Germinal center (tissue), 1 donor: Measurements from ENCODE around the gene SOCS1.

ENCODE experiments used
- DNase-seq: peaks from one replicate; pipeline ENCODE4 v3.0.0; 2012; ENCODE audit warnings: mixed read lengths, low spot score

The SOCS1 gene

DNA sequence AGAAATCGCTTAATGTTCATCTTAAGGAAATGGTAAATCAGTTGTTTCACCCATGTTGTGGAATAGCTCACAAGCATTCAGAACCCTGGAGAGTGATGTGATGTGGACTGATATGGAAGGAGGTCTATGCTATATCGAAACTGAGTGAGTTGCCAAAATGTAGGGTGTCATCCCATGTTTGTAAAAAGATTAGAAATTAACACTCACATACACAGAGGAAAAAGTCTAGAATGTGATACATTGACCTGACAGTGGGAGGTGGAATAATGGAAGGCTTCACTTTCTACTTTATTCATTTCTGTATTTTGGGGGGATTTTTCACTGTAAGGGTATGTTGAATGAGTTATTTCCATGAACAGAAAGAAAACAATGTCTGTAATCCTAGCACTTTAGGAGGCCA is 29.8 kb upstream of the SOCS1 start:
- no peak for DNase-seq

DNA sequence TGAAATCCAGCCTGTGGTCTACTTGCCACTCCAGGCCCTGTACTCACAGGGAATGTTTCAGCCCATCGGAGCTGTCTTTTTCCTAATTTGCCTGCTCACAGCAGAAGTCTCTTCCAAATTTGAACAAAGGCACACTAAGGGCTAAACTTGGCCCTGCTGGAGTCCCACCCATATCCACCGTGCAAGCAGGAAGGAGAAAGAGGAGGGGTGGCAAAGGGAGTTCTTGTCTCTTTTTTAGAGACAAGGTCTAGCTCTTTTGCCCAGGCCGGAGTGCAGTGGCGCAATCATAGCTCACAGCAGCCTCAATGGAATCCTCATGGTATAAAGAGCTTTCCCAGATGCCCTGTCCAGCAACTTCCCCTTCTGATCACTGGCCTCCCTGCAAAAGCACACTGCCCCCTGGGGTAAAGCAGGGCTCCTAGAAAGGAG is 27.8 kb upstream of the SOCS1 start:
- no peak for DNase-seq

DNA sequence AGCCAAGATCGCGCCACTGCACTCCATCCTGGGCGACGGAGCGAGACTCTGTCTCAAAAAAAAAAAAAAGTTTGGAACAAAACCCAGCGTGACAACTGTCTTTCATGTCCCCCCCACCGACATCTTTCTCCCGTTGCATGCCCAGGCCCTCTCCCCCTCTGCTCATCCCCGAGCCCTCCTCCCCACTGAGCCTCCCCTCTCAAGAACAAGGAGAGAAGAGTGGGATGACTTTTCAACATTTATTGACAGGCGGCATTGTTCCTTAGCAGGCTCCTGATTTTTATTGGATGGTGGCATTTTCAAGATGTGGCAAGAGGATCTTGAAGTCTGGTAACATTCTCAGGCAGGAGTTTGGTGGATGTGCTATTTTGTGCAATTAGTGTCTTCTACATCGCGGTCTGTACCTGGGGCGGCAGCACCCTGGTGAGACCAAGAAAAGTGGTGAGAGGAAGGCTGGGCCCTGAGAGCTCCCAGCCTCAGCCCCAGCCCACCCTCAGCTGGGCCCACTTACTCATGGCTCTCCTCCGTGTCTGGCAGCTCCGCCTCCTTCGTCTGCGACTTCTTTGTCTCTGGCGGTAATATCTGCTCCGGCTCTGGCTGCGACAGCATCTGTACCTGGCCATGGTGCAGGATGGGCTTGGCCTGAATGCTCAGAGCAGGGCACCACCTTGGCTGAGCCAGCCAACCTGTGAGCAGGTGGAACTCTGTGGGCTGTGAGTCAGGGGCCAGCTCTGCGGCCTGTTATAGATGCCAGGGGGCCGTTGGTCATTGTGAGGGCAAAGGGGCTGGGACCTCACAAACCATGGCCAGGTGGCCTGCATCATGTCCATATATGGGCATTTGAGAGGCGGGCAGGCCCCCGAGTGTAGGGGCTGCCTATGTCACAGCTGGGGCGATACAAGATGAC is 24.9 kb upstream of the SOCS1 start, which contains the start of gene PRM1:
TSS of gene PRM1 (minus strand) at position 715 of the 907 bp plus-strand sequence. CDS start at position 623, 92 bp downstream.
- DNase-seq = no peak

DNA sequence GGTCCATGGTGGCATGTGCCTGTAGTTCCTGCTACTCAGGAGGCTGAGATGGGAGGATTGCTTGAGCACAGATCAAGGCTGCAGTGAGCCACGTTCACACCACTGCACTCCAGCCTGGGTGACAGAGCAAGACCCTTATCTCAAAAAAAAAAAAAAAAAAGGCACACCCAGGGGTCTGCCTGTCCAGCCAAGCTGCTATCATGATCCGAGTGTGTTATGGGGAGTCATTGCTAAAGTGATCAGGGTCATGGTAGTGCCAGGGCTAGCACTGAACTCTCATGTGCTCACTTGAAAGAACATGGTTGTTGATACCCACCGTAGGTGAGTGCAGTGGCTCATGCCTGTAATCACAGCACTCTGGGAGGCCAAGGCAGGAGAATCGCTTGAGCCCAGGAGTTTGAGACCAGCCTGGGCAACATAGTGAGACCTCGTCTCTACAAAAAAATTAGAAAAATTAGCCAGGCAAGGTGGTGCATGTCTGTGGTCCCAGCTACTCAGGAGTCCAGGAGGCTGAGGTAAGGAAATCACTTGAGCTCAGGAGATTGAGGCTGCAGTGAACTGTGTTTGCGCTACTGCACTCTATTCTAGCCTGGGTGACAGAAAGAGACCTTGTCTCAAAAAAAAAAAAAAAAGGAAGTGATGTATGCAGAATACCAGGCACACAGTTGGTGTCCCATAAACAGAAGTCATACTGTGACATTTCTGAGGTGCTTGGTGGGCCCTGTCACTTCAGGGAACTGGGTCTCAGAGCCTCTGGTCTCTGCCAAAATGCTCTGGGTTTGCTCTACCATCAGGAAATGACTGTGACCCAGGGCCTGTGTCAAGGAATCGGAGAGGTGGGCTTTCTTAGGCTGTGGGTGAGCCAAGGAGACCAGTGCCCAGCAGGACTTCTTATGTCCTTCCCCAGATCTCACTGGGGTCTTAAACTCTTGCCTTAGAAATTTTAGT is 23.0 kb upstream of the SOCS1 start:
- peak; percentile 23 for DNase-seq

DNA sequence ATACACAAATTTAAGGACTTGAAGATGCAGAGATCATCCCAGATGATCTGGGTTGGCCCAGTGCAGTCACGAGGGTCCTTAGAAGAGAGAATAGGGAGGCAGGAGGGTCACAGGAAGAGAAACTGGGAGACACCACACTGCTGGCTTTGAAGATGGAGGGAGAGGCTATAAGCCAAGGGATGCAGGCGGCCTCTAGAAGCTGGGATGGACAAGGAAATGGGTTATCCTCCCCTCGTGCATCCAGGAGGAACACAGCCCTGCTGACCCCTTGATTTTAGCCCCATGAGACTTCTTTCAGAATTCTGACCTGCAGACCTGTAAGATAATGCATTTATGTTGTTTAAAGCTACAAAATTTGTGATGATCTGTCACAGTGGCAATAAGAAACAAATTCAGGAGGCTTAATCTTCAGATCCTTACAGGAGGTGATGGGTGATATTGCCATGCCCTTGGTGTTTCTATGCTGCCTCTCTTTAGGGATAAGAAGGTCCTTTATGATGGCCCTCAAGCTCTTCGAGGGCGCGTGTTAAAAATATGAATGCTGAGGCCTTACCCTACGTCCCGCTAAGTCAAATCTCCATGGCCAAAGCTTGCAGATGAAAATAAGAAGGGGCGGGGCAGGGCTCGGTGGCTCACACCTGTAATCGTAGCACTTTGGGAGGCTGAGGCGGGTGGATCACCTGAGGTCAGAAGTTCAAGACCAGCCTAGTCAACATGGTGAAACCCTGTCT is 21.8 kb upstream of the SOCS1 start:
- DNase-seq = no peak

DNA sequence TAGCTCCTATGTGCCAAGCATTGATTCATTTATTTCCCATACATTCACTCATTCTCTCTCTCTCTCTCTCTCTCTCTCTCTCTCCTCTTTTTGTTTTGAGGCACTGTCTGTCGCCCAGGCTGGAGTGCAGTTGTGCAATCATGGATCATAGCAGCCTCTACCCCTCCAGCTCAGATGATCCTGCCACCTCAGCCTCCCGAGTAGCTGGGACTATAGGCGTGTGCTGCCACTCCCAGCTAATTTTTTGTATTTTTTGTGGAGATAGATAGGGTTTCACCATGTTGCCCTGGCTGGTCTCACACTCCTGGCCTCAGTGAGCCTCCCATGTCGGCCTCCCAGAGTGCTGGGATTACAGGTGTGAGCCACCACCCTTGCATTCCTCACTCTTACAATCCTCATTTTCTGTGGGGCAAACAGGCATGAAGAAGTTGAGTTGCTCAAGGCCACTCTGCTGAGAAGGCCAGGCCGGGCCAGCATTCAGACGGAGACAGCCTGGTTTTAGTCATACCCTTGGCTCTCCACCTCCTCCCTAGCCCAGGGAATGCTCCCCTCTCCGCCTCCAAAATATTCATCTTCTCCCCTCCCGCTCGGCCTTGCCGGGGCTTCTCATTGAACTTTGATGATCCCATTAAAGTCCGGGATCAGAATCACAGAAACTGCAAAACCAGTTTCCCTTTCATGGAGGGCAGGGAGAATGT is 21.0 kb upstream of the SOCS1 start:
- DNase-seq = no peak

DNA sequence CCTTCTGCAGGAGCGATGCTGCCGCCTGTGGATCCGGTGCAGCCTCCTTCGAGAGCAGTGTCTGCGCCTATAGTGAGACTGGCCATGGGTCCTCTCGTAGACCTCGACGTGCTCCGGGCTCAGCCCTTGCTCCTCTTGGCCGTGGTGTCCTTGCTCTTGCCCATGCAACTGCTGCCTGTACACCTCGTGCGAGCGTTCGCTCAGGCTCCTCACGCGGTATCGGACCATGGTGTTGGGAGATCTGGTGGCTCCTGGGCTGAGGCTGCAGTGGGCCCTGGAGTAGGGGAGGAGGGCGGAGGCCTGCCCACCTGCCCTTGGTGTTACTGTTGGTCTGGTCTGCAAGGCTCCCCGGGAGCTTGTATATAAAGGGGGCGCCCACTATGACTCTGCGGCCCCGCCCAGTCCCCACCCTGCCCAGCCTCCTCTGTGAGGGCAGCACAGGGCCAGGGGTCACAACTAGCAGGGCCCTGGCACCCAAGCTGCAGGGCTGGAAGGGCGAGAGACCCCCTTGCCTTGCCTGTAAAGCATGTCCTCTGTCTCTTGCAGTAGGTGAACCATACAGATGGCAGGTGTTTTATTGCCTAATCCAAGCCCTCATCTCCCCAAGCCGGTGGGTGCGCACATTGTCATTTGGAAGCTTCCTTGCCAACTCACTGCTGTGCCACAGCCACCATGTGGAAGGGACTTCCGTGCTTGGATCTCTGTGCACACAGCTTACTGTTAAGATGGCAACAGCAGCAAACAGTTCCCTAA is 20.3 kb upstream of the SOCS1 start, which contains the start of gene PRM2:
TSS of gene PRM2 (minus strand) at position 338 of the 753 bp plus-strand sequence. CDS start at position 228, 110 bp downstream.
- no peak for DNase-seq

DNA sequence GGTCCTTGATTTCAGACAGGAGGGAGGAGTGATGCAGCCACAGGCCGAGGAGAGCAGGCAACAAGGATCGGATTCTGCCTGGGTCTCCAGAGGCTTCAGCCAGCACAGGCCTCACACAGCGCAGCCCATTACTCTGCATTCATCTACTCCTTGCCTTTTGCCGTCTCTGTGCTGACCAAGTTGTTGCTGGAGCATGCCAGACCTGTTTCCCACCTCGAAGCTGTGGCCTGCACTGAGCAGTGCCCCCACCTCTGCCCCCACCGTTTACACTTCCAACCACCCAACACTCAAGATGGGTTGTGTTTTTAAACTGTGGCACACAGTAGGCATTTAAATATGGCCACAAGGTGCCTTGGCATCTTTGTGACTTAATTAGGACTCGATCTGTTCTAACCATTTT is 19.0 kb upstream of the SOCS1 start:
- no peak for DNase-seq

DNA sequence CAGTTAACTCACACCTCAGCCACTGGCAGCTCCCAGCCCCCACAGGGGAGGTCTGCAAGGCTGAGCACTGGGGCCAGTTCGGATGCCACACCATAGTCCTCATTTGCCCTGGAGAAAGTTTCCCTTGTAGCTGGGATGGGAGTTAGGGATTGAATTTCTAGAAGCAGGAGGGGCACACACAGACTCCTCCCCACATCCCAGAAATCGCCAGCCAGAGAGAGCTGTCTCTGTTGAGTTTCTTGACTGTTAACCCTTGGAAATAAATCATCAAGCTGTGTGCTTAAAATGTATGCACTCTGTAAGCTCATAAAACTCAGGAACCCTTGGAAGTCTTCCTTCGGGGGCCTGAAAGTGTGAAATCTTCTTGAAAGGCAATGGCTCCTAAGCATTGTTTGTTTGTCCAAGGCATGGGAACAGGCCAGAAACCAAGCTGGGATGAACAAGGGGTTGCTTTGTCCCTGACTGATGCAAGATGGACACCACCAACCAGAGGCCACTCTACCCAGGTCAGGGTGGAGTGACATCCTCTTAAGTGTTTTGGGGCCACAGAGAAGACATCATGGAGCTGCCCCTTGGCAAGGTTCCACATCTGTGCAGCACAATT is 17.8 kb upstream of the SOCS1 start:
- no peak for DNase-seq

DNA sequence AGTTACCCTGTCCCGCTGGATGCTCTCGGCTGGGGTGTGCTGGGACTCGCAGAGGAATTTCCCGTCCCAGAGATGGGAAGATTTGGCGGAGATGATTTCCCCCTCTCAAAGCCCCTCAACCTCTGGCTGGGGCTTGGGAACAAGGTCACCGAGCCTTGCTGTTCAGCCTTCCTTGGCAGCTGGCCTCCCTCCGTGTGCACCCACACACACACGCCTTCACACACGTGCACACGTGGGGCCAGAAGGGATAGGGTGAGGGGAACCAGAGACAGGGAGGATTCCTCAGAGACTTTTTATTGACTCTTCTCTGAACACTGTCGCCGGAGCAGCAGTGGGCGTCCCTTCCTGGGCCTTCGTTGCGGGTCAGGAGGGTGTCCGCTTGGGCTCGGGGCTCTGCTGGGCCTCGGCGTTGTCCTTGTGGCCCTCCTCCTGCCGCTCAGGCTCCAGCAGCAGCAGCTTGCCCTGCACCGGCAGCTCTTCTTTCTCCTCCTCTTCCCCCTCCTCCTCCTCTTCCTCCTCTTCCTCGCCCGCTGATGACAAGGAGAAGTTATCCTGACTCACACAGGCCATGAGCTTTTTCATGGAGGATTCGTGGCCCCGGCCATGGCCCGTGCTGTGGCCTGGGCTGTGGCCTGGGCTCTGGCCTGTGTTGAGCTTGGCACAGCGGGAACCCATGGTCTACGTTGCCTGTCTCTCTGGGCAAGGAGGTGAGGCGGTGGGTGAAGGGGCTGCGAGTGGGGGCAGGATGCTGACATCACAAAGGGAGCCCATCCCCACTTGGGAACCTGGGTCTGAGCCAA is 17.1 kb upstream of the SOCS1 start, which contains the start of gene PRM3:
TSS of gene PRM3 (minus strand) at position 709 of the 800 bp plus-strand sequence. CDS start at position 675, 34 bp downstream.
- DNase-seq = no peak

DNA sequence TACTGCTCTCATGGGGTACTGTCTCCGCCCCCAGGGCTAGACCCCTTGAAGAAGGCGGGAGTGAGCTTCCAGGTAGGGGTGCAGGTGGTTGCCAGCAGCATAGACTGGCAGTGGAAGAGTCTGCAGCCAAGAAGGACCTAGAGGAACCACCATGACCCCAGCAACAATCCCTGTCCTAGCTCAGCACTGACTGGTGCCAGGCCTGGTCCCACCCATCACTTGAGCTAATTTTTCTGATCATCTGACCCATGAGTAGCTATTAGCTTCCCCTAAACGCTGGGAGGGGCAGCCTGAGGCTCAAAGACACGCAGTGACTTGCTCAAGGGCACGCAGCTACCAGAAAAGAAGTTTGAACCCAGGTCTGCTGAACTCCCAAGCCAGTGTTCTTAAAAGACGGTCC is 16.5 kb upstream of the SOCS1 start:
- no peak for DNase-seq

DNA sequence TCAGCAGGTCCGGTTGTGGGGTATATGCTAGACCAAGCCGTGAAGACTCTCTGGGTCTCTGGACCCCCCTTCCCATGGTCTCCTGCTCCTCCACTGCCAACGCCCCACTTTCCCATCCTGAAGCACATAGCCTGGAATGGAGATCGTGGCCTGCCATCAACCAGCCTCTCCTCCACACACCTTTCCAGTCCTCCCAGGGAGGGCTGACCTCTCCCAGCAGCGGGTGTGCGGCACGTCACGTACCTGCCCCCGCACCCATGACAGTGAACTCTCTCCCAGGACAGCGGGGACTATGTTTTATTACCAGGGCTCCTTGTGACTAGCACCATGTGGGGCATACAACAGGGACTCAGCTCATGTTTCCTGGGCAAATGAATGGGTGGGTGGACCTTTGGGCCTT is 15.6 kb upstream of the SOCS1 start:
- DNase-seq = no peak

DNA sequence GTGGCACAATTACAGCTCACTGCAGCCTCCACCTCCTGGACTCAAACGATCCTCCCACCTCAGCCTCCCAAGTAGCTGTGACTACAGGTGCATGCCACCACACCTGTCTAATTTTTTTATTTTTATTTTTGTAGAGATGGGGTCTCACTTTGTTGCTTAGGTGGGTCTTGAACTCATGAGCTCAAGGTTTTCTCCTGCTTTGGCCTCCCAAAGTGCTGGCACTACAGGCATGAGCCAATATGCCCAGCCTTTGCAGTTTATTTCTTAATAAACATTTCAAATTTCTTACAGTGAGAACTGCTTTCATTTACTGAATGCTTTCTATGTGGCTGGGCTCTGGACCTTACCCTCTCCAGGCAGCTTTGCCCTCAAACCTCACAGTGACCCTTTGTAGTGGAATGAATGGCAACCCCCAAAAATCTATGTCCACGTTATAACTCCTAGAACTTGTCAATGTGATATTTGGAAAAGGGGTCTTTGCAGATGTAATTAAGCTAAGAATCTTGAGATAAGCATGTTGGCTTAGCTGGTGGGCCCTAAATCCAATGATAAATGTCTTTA is 14.7 kb upstream of the SOCS1 start:
- DNase-seq = no peak

DNA sequence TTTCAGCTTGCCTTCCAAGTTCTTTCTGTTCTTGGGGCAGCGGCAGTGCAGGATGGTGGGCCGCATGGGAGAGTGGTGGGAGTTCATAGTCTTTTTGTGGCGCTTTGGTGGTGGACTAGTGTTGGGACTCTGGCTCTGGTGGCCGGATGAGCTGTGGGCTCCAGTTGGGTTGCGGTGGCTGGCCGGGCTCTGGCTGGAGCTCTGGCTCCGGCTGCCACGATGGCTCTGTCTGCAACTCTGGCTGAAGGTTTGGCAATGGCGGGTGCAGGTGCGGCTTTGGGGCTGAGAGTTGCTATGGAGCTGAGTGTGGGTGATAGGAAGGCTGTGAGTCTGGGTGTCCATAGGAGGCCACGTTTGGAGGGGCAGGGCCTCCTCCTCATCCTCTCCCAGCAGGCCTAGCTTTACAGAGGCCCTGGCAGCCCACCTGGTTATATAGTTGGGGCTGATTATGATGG is 12.9 kb upstream of the SOCS1 start, which contains the start of gene TNP2:
TSS of gene TNP2 (minus strand) at position 405 of the 455 bp plus-strand sequence. CDS start at position 342, 63 bp downstream.
- no peak for DNase-seq

DNA sequence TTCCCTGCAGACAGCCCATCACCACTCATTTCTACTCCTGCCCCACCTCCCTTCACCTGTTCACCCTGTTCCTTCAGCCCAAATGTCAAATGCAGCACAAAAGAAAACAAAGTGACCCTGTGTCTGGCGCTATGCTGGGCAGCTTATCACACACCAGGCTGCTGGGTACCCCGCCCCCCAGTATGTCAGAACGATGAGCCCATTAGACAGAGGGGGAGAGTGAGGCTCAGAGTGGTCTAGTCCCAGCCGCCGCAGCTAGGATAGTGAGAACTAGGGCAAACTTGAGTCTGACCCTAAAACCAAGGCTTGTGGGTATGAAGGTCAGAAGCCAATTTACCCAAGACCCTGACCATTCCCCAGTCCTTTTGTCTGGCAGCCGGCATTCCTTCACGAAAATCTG is 9.1 kb upstream of the SOCS1 start:
- DNase-seq = no peak

DNA sequence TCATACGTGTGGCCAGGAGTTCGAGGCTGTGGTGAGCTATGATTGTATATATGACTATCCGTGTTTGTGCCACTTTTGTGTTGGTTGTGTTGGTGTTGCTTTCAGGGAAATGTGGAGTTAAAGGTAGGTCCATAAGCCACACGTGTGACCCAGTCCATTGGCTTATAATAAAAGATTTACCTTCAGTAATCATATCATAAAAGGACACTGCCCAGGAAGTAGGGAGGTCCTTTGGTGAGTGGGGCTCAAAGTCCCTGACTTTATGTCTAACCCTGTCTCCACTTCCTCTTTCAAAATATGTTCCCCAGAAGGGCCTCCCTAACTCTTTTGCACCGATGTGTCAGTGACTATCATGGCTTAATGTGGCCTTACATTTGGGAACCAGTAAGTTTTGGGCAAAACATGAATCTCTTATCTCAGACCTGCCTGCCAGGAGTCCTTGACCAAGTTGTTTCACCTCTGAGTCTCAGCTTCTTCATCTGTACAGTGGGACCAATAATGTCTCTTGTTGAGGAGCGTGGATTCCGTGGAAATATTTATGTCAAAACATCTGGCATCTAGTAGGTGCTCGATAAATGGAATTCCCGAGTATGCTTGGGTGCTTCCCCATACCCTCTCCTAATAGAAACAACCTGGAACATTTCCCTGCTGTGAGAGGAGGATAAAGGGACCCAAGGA is 8.3 kb upstream of the SOCS1 start:
- no peak for DNase-seq

DNA sequence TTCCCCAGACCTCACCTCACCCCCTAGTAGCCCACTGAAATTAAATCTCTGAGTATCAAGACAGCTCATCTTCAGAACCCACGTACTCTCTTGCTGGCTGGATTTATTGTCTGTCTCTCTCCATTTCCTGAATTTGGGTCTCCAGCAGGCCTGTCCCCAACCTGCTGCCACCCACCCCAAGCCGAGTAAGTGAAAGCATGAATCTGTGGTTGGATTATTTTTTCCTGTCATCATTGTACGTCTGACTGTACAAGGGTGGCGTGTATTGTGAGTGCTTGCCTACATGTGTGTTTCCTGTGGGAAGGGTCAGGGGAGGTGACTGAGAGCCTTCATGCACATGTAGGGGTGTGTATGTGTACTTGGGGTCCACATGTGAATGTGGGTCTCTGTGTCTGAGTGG is 7.7 kb upstream of the SOCS1 start:
- DNase-seq = no peak

DNA sequence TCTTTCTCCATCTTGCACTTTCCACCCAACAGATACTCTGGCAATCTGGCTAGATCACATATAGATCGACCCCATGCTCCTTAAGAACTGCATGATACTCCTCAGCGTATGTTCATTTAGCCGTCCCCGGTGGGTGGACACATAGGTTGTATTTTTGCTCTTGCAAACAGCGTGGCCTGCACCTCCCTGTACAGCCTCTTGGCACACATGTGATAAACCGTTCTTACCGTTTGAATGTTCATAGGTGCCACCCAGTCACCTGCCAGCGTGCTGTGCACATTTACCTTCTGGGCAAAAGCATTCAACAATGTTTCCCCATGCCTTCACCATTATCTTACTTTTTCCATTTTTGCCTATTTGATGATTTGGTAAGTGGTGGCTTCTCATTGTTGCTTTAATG is 6.9 kb upstream of the SOCS1 start:
- DNase-seq = no peak
